ENCODE results near the gene UTS2B. TPM values are rescaled to one million over a fixed set of nuclear protein-coding genes. Genes with fewer than 3 reads are reported as not detected.

Gene UTS2B
- total RNA-seq, 1 experiment from 2014 or later, result 1.1 TPM

- CTCF ChIA-PET, result no interaction called here
- no peak overlapping the region for H3K4me3 ChIP-seq
- H3K4me2 ChIP-seq, result no peak overlapping the region
- H3F3A ChIP-seq (ENCODE audit: insufficient read depth, low read depth), result no peaks in the 10 kb centered on the region
- no peak overlapping the region for H3K27ac ChIP-seq
- POLR2A ChIA-PET (ENCODE audit: unreplicated experiment), result no interaction called here
- no peaks in the 10 kb centered on the region for H3K9me3 ChIP-seq (ENCODE audit: insufficient read depth, low read depth)
- no peaks in the 10 kb centered on the region for H3K9me2 ChIP-seq (ENCODE audit: insufficient read depth)
- intact Hi-C loops (cut with micrococcal nuclease; ENCODE audit: unreplicated experiment), result no loop called here
- no peaks in the 10 kb centered on the region for H3K27me3 ChIP-seq (ENCODE audit: insufficient read depth, low read depth)
- no peak for TF ChIP-seq EZH2 (IDR thresholded peaks at IDR 0.05; ENCODE audit: low read depth)
- TF ChIP-seq CTCF (conservative IDR thresholded peaks at IDR 0.05), result no peak
- no peak for DNase-seq
- H3K4me1 ChIP-seq (replicated peaks; ENCODE audit: insufficient read depth), result no peaks in the 10 kb centered on the region
- H3K36me3 ChIP-seq (ENCODE audit: low read depth), result no peaks in the 10 kb centered on the region
- peaks cover 97% of the 10 kb centered on the region for H3K79me2 ChIP-seq (ENCODE audit: low read depth)
- BruUV-seq (replicated peaks), result no TSS peak
- no peaks in the 10 kb centered on the region for H4K20me1 ChIP-seq (ENCODE audit: insufficient read depth)
- H2AFZ ChIP-seq, result no peak overlapping the region
Observed at GRCh38 chr3:191345334-191345733, 15.0 kb upstream of the UTS2B start.

GRCh38 chr3:191343913-191344312 lies 13.6 kb upstream of the UTS2B start:
- Histone ChIP-seq H3K27me3 (ENCODE audit: insufficient read depth, low read depth) (no peaks in the 10 kb centered on the region), H3K36me3 (ENCODE audit: low read depth) (no peaks in the 10 kb centered on the region), H3K4me3 (no peak overlapping the region), H3K79me2 (ENCODE audit: low read depth) (peaks cover 97% of the 10 kb centered on the region), H3K4me1 (replicated peaks; ENCODE audit: insufficient read depth) (no peaks in the 10 kb centered on the region), H2AFZ (no peak overlapping the region), H3K9me2 (ENCODE audit: insufficient read depth) (no peaks in the 10 kb centered on the region), H3K9me3 (ENCODE audit: insufficient read depth, low read depth) (no peaks in the 10 kb centered on the region), H3K4me2 (no peak overlapping the region), H3K27ac (no peak overlapping the region), H4K20me1 (ENCODE audit: insufficient read depth) (no peaks in the 10 kb centered on the region), H3F3A (ENCODE audit: insufficient read depth, low read depth) (no peaks in the 10 kb centered on the region)
- ChIA-PET CTCF (no interaction called here), POLR2A (ENCODE audit: unreplicated experiment) (no interaction called here)
- no TSS peak for BruUV-seq (replicated peaks)
- DNase-seq, result no peak
- no peak for TF ChIP-seq CTCF (conservative IDR thresholded peaks at IDR 0.05)
- TF ChIP-seq EZH2 (IDR thresholded peaks at IDR 0.05; ENCODE audit: low read depth), result no peak
- intact Hi-C loops (cut with micrococcal nuclease; ENCODE audit: unreplicated experiment), result no loop called here

GRCh38 chr3:191343115-191343514 lies 12.8 kb upstream of the UTS2B start:
- DNase-seq, result no peak
- peaks cover 97% of the 10 kb centered on the region for H3K79me2 ChIP-seq (ENCODE audit: low read depth)
- 0 out of 2 replicates have a peak, but pooled peaks cover 3% of the 10 kb centered on the region for H3K36me3 ChIP-seq (ENCODE audit: low read depth)
- TF ChIP-seq EZH2 (IDR thresholded peaks at IDR 0.05; ENCODE audit: low read depth) (no peak), CTCF (conservative IDR thresholded peaks at IDR 0.05) (no peak)
- peaks cover 4% of the 10 kb centered on the region; the same call in 1 of the 2 replicates for H4K20me1 ChIP-seq (ENCODE audit: insufficient read depth)
- peaks cover 3% of the 10 kb centered on the region; the same call in 1 of the 2 replicates for H3K4me1 ChIP-seq (replicated peaks; ENCODE audit: insufficient read depth)
- intact Hi-C loops (cut with micrococcal nuclease; ENCODE audit: unreplicated experiment), result no loop called here
- BruUV-seq (replicated peaks), result no TSS peak
- no peak overlapping the region for H2AFZ ChIP-seq
- no peak overlapping the region for H3K27ac ChIP-seq
- ChIA-PET CTCF (no interaction called here), POLR2A (ENCODE audit: unreplicated experiment) (interaction anchor here (0.6 kb wide), 1 partner anchor 19 kb away, joined by 3 read pairs; no protein-coding TSS in a partner anchor)
- no peaks in the 10 kb centered on the region for H3K27me3 ChIP-seq (ENCODE audit: insufficient read depth, low read depth)
- no peaks in the 10 kb centered on the region for H3F3A ChIP-seq (ENCODE audit: insufficient read depth, low read depth)
- H3K9me2 ChIP-seq (ENCODE audit: insufficient read depth), result no peaks in the 10 kb centered on the region
- no peak overlapping the region for H3K4me2 ChIP-seq
- H3K4me3 ChIP-seq, result no peak overlapping the region
- H3K9me3 ChIP-seq (ENCODE audit: insufficient read depth, low read depth), result no peaks in the 10 kb centered on the region

Data from PC-9 (cell line).